Jurkat, Clone E6-1 (cell line): Measurements from ENCODE around the gene CLDN9.

Source experiments
- DNase-seq: peaks from one replicate; pipeline ENCODE4 v3.0.0-alpha.2; 2011; ENCODE audit warnings: low read depth, low spot score
- H3K4me3 ChIP-seq: 2 replicates; pipeline ENCODE4 v1.5.1; 2011; ENCODE audit warnings: mild to moderate bottlenecking, low read length, control low read depth, moderate library complexity

Gene CLDN9

GRCh38 chr16:2973093-2973492 is 39.6 kb upstream of the CLDN9 start:
- no peak for DNase-seq
- H3K4me3 ChIP-seq = no peak overlapping the region

DNA sequence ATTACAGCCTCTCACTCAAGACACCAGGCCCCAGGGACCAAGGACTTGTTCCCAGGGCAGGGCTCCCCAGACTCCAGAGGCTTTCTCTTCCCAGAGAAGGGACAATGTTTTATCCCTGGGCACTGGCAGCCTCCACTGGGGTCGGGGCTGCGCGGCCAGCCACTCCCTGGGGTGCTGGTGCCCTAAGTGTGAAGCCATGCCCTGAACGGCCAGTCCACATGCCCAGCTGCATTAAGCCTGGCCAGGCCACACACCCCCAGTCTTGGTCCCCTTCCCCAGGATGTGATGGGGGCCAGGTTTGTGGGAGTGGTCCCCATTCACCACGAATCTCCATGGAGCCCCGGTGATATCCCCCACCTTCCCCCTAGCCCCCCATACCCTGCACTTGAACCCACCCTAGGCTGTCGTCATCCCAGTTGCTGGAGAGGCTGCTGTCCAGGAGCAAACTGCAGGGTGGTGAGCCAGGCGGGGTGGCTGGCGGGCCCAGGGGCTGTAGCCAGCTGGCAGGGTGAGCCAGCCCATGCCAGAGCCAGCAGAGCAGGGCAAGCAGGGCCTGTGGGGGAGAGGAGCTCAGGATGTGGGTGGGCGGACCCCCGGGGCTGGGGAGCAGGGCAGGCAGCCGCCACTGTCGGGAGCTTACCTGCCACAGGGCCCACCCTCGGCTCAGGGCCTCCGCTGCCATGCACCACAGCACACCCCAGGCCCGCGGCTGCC is 39.0 kb upstream of the CLDN9 start:
- DNase-seq = no peak
- H3K4me3 ChIP-seq = no peak overlapping the region

- DNase-seq = no peak
- H3K4me3 ChIP-seq = no peak overlapping the region
These were observed 38.2 kb upstream of the CLDN9 start for GRCh38 chr16:2974319-2975056.

GRCh38 chr16:2975161-2975795 is 37.4 kb upstream of the CLDN9 start:
- no peak overlapping the region for H3K4me3 ChIP-seq
- no peak for DNase-seq

- no peak overlapping the region for H3K4me3 ChIP-seq
- DNase-seq = no peak
These were observed 36.5 kb upstream of the CLDN9 start for GRCh38 chr16:2976201-2976600.

- DNase-seq = no peak
These were observed 36.0 kb upstream of the CLDN9 start for GRCh38 chr16:2976673-2977072.

GRCh38 chr16:2977440-2977839 is 35.3 kb upstream of the CLDN9 start:
- H3K4me3 ChIP-seq = no peak overlapping the region
- no peak for DNase-seq

More at GRCh38 chr16:2976673-2977072, 36.0 kb upstream of the CLDN9 start:
- no peak overlapping the region for H3K4me3 ChIP-seq

- H3K4me3 ChIP-seq = peak overlapping the region; percentile 82
- no peak for DNase-seq
These were observed 33.0 kb upstream of the CLDN9 start for GRCh38 chr16:2979669-2980226.

GRCh38 chr16:2980227-2981176 is 32.2 kb upstream of the CLDN9 start, which contains the start of gene PKMYT1:
PKMYT1 (minus strand) TSS chr16:2980446; CDS start chr16:2979657, 789 bp downstream.
- DNase-seq = peak; percentile 76
- H3K4me3 ChIP-seq = peak within 1 kb of the TSS; percentile 82

DNA sequence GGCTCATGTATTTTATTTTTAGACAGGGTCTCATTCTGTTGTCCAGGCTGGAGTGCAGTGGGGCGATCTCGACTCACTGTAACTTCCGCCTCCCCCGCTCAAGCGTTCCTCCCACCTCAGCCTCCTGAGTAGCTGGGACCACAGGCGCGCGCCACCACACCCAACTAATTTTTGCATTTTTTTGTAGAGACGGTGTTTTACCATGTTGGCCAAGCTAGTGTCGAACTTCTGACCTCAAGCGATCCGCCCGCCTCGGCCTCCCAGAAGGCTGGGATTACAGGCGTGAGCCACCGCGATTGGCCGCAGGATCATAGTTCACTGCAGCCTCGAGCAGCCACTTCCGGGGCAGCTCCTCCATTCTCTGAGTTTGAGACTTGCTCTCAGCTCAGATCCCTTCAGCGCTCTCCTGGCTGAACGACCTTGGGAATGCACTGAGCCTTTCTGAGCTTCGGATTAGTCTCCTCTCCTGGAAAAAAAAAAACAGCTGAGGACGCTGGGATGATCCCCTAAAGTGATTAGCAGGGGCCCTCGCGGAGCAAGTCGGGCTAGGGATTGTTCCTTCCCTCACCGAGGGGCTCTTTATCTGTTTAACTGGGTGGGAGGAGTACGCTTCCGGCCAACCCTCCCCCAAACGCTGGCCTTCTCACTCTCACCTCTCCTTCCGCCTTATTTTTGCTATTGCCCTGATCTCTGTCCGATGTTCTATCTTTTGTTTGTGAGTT is 31.4 kb upstream of the CLDN9 start:
- peak overlapping the region; percentile 82 for H3K4me3 ChIP-seq
- no peak for DNase-seq

GRCh38 chr16:2981899-2982250 is 30.8 kb upstream of the CLDN9 start:
- no peak overlapping the region for H3K4me3 ChIP-seq
- DNase-seq = no peak

DNA sequence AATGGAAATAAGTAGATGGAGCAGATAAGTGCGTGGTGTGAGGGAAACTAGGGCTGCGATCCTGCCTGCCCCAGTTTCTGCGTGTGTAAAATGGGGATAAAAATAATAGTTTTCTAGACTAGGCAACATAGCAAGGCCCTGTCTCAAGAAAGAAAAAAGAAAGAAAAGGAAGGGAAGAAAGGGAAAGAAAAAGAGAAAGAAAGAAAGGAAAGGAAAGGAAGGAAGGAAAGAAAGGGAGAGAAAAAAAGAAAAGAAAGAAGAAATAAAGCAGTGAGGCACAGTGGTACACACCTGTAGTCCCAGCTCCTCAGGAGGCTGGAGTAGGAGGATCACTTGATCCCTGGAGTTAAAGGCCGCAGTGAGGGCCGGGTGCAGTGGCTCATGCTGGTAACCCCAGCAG is 30.3 kb upstream of the CLDN9 start:
- no peak for DNase-seq
- H3K4me3 ChIP-seq = no peak overlapping the region

DNA sequence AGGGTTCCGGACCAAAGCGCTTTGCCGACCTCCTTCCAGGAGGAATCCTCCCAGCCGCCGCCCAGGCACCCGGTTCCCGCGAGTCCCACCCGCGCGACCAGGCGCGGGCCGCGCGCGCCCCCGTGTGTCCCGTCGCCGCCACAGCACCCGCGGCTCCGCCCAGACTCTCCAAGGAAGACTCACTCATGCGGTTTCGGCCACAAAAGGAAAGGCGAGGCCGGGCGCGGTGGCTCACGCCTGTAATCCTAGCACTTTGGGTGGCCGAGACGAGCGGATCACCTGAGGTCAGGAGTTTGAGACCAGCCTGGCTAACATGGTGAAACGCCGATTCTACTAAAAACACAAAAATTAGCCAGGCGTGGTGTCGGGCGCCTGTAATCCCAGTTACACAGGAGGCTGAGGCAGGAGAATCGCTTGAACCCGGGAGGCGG is 29.0 kb upstream of the CLDN9 start:
- no peak for DNase-seq
- peak overlapping the region; percentile 44 for H3K4me3 ChIP-seq

- no peak for DNase-seq
- no peak overlapping the region for H3K4me3 ChIP-seq
These were observed 27.3 kb upstream of the CLDN9 start for GRCh38 chr16:2985462-2985861.

- no peak overlapping the region for H3K4me3 ChIP-seq
- DNase-seq = no peak
These were observed 26.8 kb upstream of the CLDN9 start for GRCh38 chr16:2985893-2986355.

DNA sequence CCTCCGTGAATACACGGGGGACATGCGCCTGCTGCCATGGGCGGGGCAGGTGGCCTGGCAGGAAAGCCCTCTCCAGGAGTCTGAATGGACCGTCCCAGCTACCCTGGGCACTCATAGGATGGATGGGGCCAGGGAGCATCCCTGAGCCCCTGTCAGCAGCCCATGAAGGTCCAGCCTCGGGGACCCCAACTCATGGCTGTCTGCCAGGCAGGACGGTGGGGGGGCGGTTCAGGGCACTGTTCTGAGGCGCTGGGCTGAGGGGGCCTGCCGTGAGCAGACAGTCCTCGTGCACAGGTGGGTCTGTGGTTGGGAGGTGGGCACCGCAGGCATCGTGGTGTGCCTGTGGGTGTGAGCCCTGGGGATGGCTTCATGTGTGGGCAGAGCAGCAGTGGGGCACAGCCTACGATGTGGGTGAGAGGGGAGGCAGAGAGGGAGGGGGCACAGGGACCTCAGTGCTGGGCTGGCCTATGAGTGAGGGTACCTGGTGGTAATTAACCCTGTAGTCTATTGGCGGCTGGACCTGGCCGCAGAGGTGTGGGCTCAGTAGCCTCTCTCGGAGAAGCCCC is 26.0 kb upstream of the CLDN9 start:
- no peak overlapping the region for H3K4me3 ChIP-seq

GRCh38 chr16:2987286-2987685 is 25.4 kb upstream of the CLDN9 start:
- no peak for DNase-seq

More for the DNA sequence above, 26.0 kb upstream of the CLDN9 start:
- no peak for DNase-seq

GRCh38 chr16:2987833-2988232 is 24.9 kb upstream of the CLDN9 start:
- H3K4me3 ChIP-seq = no peak overlapping the region
- DNase-seq = no peak

More at GRCh38 chr16:2987286-2987685, 25.4 kb upstream of the CLDN9 start:
- no peak overlapping the region for H3K4me3 ChIP-seq
